Measurements from ENCODE around the gene CNTNAP5.

The CNTNAP5 gene

DNA sequence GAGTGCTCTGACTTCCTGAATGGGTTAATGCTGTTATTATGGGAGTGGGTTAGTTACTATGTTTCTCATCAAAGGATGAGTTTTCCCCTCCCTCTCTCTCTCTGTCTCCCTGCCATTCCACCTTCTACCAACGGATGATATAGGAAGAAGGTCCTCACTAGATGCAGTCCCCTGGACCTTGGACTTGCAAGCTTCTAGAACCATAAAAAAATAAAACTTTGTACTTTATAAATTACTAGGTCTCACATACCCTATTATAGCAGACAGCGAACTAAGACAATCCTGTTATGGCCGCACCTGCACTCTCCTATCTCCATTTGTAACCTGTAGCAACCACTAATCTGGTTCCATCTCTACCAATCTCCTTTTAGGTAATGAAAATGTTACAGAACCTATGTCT is 564.9 kb downstream of the CNTNAP5 start:
- Histone ChIP-seq H3K79me2 (ENCODE audit: control insufficient read depth, insufficient read depth, low read length, poor library complexity) (no peaks in the 10 kb centered on the region), H3K4ac (ENCODE audit: low read depth, low read length) (no peak overlapping the region), H3K27ac (ENCODE audit: low read depth, low read length) (no peak overlapping the region), H2BK120ac (ENCODE audit: insufficient read depth, low read length, poor library complexity) (no peak overlapping the region), H4K8ac (ENCODE audit: low read depth, low read length) (no peak overlapping the region), H3K18ac (ENCODE audit: low read length) (no peak overlapping the region), H2BK5ac (ENCODE audit: low read depth, low read length, poor library complexity) (no peak overlapping the region), H3K4me3 (ENCODE audit: low read depth, low read length) (no peak overlapping the region), H3K4me1 (ENCODE audit: control insufficient read depth in 1 of 2, insufficient read depth in 2 of 2, low read length in 2 of 2) (no peaks in the 10 kb centered on the region), H4K12ac (ENCODE audit: low read depth, low read length) (no peak overlapping the region), H3K23ac (ENCODE audit: low read length) (no peak overlapping the region), H2AK5ac (ENCODE audit: low read length) (no peak overlapping the region), H2BK12ac (ENCODE audit: low read length) (no peak overlapping the region), H2AFZ (ENCODE audit: insufficient read depth, low read length, poor library complexity) (no peak overlapping the region), H3K4me2 (ENCODE audit: low read length) (no peak overlapping the region), H3K27me3 (ENCODE audit: insufficient read depth, low read length) (no peaks in the 10 kb centered on the region), H3K9me3 (ENCODE audit: insufficient read depth, low read depth, low read length) (no peaks in the 10 kb centered on the region), H4K91ac (ENCODE audit: low read depth, low read length) (no peak overlapping the region), H3K9ac (ENCODE audit: low read length) (no peak overlapping the region), H3K36me3 (ENCODE audit: control insufficient read depth in 1 of 2, insufficient read depth in 2 of 2, low read length in 2 of 2) (no peaks in the 10 kb centered on the region), H3K79me1 (ENCODE audit: low read length) (no peaks in the 10 kb centered on the region), H3K14ac (ENCODE audit: low read length) (no peak overlapping the region)
- no CpG with 5 or more reads among the region's 3 CpGs for WGBS (ENCODE audit: extremely low coverage, insufficient coverage, insufficient read length)
- no peak for DNase-seq

DNA sequence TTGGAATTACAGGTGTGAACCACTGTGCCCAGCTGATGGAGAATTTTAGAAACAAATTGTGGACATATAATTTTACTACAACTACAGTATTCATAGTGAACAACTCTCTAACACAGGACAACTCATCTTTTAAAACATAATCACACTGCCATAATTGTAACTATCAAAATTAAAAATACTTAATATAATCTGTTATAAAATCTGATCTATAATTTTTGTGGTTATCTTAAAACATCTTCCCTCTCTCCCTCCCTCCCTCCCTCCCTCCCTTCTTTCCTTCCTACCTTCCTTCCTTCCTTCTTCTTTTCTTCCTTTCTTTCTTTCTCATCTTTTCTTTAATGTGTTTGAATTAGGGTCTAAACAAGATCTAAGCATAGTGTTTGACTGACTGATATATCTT is 577.7 kb downstream of the CNTNAP5 start:
- H3K79me2 ChIP-seq (ENCODE audit: control insufficient read depth, insufficient read depth, low read length, poor library complexity): no peaks in the 10 kb centered on the region
- no peak for DNase-seq
- no peak overlapping the region for H3K18ac ChIP-seq (ENCODE audit: low read length)
- H3K36me3 ChIP-seq (ENCODE audit: control insufficient read depth in 1 of 2, insufficient read depth in 2 of 2, low read length in 2 of 2): no peaks in the 10 kb centered on the region
- H2AFZ ChIP-seq (ENCODE audit: insufficient read depth, low read length, poor library complexity): no peak overlapping the region
- H3K9ac ChIP-seq (ENCODE audit: low read length): no peak overlapping the region
- no peak overlapping the region for H3K4ac ChIP-seq (ENCODE audit: low read depth, low read length)
- no peak overlapping the region for H2BK5ac ChIP-seq (ENCODE audit: low read depth, low read length, poor library complexity)
- no peak overlapping the region for H2BK12ac ChIP-seq (ENCODE audit: low read length)
- no peaks in the 10 kb centered on the region for H3K27me3 ChIP-seq (ENCODE audit: insufficient read depth, low read length)
- no peak overlapping the region for H3K4me3 ChIP-seq (ENCODE audit: low read depth, low read length)
- H3K79me1 ChIP-seq (ENCODE audit: low read length): no peaks in the 10 kb centered on the region
- H3K4me2 ChIP-seq (ENCODE audit: low read length): no peak overlapping the region
- no peaks in the 10 kb centered on the region for H3K9me3 ChIP-seq (ENCODE audit: insufficient read depth, low read depth, low read length)
- no peak overlapping the region for H4K8ac ChIP-seq (ENCODE audit: low read depth, low read length)
- no peaks in the 10 kb centered on the region for H3K4me1 ChIP-seq (ENCODE audit: control insufficient read depth in 1 of 2, insufficient read depth in 2 of 2, low read length in 2 of 2)
- no peak overlapping the region for H3K27ac ChIP-seq (ENCODE audit: low read depth, low read length)
- H4K12ac ChIP-seq (ENCODE audit: low read depth, low read length): no peak overlapping the region
- H2BK120ac ChIP-seq (ENCODE audit: insufficient read depth, low read length, poor library complexity): no peak overlapping the region
- H4K91ac ChIP-seq (ENCODE audit: low read depth, low read length): no peak overlapping the region
- no peak overlapping the region for H3K23ac ChIP-seq (ENCODE audit: low read length)
- no peak overlapping the region for H2AK5ac ChIP-seq (ENCODE audit: low read length)
- H3K14ac ChIP-seq (ENCODE audit: low read length): no peak overlapping the region

DNA sequence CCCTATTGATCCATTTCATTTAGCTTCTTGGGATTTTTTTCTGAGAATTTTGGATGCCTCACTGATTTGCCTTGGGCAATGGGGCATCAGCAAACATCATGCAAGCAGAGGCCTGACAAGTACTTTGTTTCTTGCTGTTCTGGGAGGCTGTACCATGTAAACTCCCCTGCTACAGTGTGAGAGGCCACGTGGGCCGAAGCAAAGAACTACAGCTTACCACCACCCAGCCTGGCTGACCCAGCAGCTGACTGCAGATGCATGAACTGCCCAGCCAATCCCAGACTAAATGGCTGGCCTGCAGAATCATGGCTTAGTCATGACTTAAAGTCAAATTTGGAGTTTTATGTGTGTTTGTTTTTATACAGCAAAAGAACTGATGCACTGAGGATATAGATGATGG is 579.9 kb downstream of the CNTNAP5 start:
- Histone ChIP-seq H2BK120ac (ENCODE audit: insufficient read depth, low read length, poor library complexity) (no peak overlapping the region), H3K27me3 (ENCODE audit: insufficient read depth, low read length) (no peaks in the 10 kb centered on the region), H3K79me2 (ENCODE audit: control insufficient read depth, insufficient read depth, low read length, poor library complexity) (no peaks in the 10 kb centered on the region), H3K79me1 (ENCODE audit: low read length) (no peaks in the 10 kb centered on the region), H4K91ac (ENCODE audit: low read depth, low read length) (no peak overlapping the region), H3K18ac (ENCODE audit: low read length) (no peak overlapping the region), H4K12ac (ENCODE audit: low read depth, low read length) (no peak overlapping the region), H3K36me3 (ENCODE audit: control insufficient read depth in 1 of 2, insufficient read depth in 2 of 2, low read length in 2 of 2) (no peaks in the 10 kb centered on the region), H3K27ac (ENCODE audit: low read depth, low read length) (no peak overlapping the region), H3K4me1 (ENCODE audit: control insufficient read depth in 1 of 2, insufficient read depth in 2 of 2, low read length in 2 of 2) (no peaks in the 10 kb centered on the region), H3K4me3 (ENCODE audit: low read depth, low read length) (no peak overlapping the region), H2AK5ac (ENCODE audit: low read length) (no peak overlapping the region), H4K8ac (ENCODE audit: low read depth, low read length) (no peak overlapping the region), H2BK5ac (ENCODE audit: low read depth, low read length, poor library complexity) (no peak overlapping the region), H3K14ac (ENCODE audit: low read length) (no peak overlapping the region), H3K4ac (ENCODE audit: low read depth, low read length) (no peak overlapping the region), H3K9ac (ENCODE audit: low read length) (no peak overlapping the region), H2BK12ac (ENCODE audit: low read length) (no peak overlapping the region), H3K4me2 (ENCODE audit: low read length) (no peak overlapping the region), H2AFZ (ENCODE audit: insufficient read depth, low read length, poor library complexity) (no peak overlapping the region), H3K9me3 (ENCODE audit: insufficient read depth, low read depth, low read length) (no peaks in the 10 kb centered on the region), H3K23ac (ENCODE audit: low read length) (no peak overlapping the region)
- no peak for DNase-seq
- WGBS (ENCODE audit: extremely low coverage, insufficient coverage, insufficient read length): no CpG with 5 or more reads among the region's 2 CpGs

DNA sequence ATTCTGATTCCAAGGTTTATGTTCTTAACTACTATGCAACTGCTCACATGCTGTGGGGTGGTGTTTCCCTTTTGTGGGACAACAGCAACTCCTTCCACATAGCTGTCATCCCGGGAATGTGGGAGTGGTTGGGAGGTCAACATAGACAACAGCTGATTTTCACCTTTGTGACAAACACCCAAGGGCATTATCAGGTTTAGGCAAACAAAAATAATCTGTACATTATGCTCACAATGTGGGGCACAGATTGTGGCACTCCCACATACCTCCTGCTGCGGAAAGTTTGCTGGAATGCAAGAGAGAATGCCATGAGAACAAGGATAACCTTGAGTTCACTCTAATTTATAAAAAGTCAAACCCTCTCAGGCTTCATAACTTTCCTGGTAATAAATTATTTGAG is 582.6 kb downstream of the CNTNAP5 start:
- no peak overlapping the region for H3K14ac ChIP-seq (ENCODE audit: low read length)
- no peaks in the 10 kb centered on the region for H3K27me3 ChIP-seq (ENCODE audit: insufficient read depth, low read length)
- no peak overlapping the region for H3K4me3 ChIP-seq (ENCODE audit: low read depth, low read length)
- no peaks in the 10 kb centered on the region for H3K9me3 ChIP-seq (ENCODE audit: insufficient read depth, low read depth, low read length)
- WGBS (ENCODE audit: extremely low coverage, insufficient coverage, insufficient read length): no CpG with 5 or more reads among the region's 2 CpGs
- H2BK120ac ChIP-seq (ENCODE audit: insufficient read depth, low read length, poor library complexity): no peak overlapping the region
- no peak overlapping the region for H4K8ac ChIP-seq (ENCODE audit: low read depth, low read length)
- no peak overlapping the region for H4K91ac ChIP-seq (ENCODE audit: low read depth, low read length)
- H2AFZ ChIP-seq (ENCODE audit: insufficient read depth, low read length, poor library complexity): no peak overlapping the region
- H4K12ac ChIP-seq (ENCODE audit: low read depth, low read length): no peak overlapping the region
- no peak overlapping the region for H2BK5ac ChIP-seq (ENCODE audit: low read depth, low read length, poor library complexity)
- no peak overlapping the region for H2BK12ac ChIP-seq (ENCODE audit: low read length)
- H3K4me1 ChIP-seq (ENCODE audit: control insufficient read depth in 1 of 2, insufficient read depth in 2 of 2, low read length in 2 of 2): no peaks in the 10 kb centered on the region
- H3K27ac ChIP-seq (ENCODE audit: low read depth, low read length): no peak overlapping the region
- H3K9ac ChIP-seq (ENCODE audit: low read length): no peak overlapping the region
- H3K79me2 ChIP-seq (ENCODE audit: control insufficient read depth, insufficient read depth, low read length, poor library complexity): no peaks in the 10 kb centered on the region
- no peak overlapping the region for H3K4me2 ChIP-seq (ENCODE audit: low read length)
- H3K18ac ChIP-seq (ENCODE audit: low read length): no peak overlapping the region
- no peak overlapping the region for H3K4ac ChIP-seq (ENCODE audit: low read depth, low read length)
- H2AK5ac ChIP-seq (ENCODE audit: low read length): no peak overlapping the region
- no peaks in the 10 kb centered on the region for H3K36me3 ChIP-seq (ENCODE audit: control insufficient read depth in 1 of 2, insufficient read depth in 2 of 2, low read length in 2 of 2)
- H3K79me1 ChIP-seq (ENCODE audit: low read length): no peaks in the 10 kb centered on the region
- H3K23ac ChIP-seq (ENCODE audit: low read length): no peak overlapping the region
- DNase-seq: no peak

DNA sequence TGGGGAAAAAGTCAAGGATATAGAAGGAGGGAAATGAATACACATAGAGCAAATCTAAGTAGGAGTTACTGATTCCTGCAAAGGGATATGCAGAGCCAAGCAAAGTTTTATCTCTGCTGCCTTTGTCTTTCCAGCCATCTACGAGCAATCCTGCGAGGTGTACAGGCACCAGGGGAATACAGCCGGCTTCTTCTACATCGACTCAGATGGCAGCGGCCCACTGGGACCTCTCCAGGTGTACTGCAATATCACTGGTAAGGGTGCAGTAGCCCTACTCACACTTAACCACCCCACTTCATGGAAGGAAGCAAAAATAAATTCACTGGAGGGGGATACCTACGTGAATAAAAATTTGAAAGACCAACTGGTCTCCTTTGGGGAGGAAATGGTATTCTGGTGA is 584.6 kb downstream of the CNTNAP5 start:
- DNase-seq: no peak
- no peak overlapping the region for H2AK5ac ChIP-seq (ENCODE audit: low read length)

More for the DNA sequence above, 584.6 kb downstream of the CNTNAP5 start:
- Histone ChIP-seq H3K4me2 (ENCODE audit: low read length) (no peak overlapping the region), H2AFZ (ENCODE audit: insufficient read depth, low read length, poor library complexity) (no peak overlapping the region), H4K8ac (ENCODE audit: low read depth, low read length) (no peak overlapping the region), H3K23ac (ENCODE audit: low read length) (no peak overlapping the region), H3K9ac (ENCODE audit: low read length) (no peak overlapping the region), H3K14ac (ENCODE audit: low read length) (no peak overlapping the region), H3K18ac (ENCODE audit: low read length) (no peak overlapping the region), H3K79me2 (ENCODE audit: control insufficient read depth, insufficient read depth, low read length, poor library complexity) (no peaks in the 10 kb centered on the region), H3K4me1 (ENCODE audit: control insufficient read depth in 1 of 2, insufficient read depth in 2 of 2, low read length in 2 of 2) (no peaks in the 10 kb centered on the region), H3K36me3 (ENCODE audit: control insufficient read depth in 1 of 2, insufficient read depth in 2 of 2, low read length in 2 of 2) (no peaks in the 10 kb centered on the region), H3K9me3 (ENCODE audit: insufficient read depth, low read depth, low read length) (no peaks in the 10 kb centered on the region), H2BK5ac (ENCODE audit: low read depth, low read length, poor library complexity) (no peak overlapping the region), H3K27ac (ENCODE audit: low read depth, low read length) (no peak overlapping the region), H4K12ac (ENCODE audit: low read depth, low read length) (no peak overlapping the region), H4K91ac (ENCODE audit: low read depth, low read length) (no peak overlapping the region), H3K79me1 (ENCODE audit: low read length) (no peaks in the 10 kb centered on the region), H3K4me3 (ENCODE audit: low read depth, low read length) (no peak overlapping the region), H3K4ac (ENCODE audit: low read depth, low read length) (no peak overlapping the region), H2BK120ac (ENCODE audit: insufficient read depth, low read length, poor library complexity) (no peak overlapping the region), H3K27me3 (ENCODE audit: insufficient read depth, low read length) (no peaks in the 10 kb centered on the region), H2BK12ac (ENCODE audit: low read length) (no peak overlapping the region)
- WGBS (ENCODE audit: extremely low coverage, insufficient coverage, insufficient read length): no CpG with 5 or more reads among the region's 6 CpGs
